ENCODE data around the gene NFIB. TPM values are rescaled to one million over a fixed set of nuclear protein-coding genes. Genes with fewer than 3 reads are reported as not detected.

The NFIB gene
- total and polyA plus RNA-seq, 2 of the 13 experiments (the other 11 are each of a cell fraction or from before 2014, with no cell fraction given): 0.98 to 4.6 TPM

GRCh38 chr9:14218253-14218652 lies 95.7 kb downstream of the NFIB start:
- no peaks in the 10 kb centered on the region for H3K27me3 ChIP-seq (ENCODE audit: control insufficient read depth in 1 of 2, insufficient read depth in 2 of 2, low read length in 2 of 2)
- no peaks in the 10 kb centered on the region for H3K79me2 ChIP-seq (ENCODE audit: insufficient read depth, low read length)
- H3K9me3 ChIP-seq (ENCODE audit: low read length): no peaks in the 10 kb centered on the region
- no peaks in the 10 kb centered on the region for H4K20me1 ChIP-seq (ENCODE audit: insufficient read depth, low read length)
- ATAC-seq: no peak
- intact Hi-C loops (cut with micrococcal nuclease; ENCODE audit: unreplicated experiment): no loop called here
- in situ Hi-C loops (cut with HindIII; ENCODE audit: extremely low pct_ligation_motif_present, low pct_unique_long_range_greater_than_20kb): no loop called here
- H3K4me2 ChIP-seq (ENCODE audit: low read depth, low read length): no peak overlapping the region
- no peak overlapping the region for H3K9ac ChIP-seq (ENCODE audit: insufficient read depth, low read depth, low read length)
- 36% methylated on average over 1 of the region's 1 CpG for WGBS (ENCODE audit: low lambda C conversion rate)
- no TSS peak for BruUV-seq (replicated peaks)
- H3K4me3 ChIP-seq (replicated peaks in 1 of 3; ENCODE audit: insufficient read depth in 1 of 3, low read depth in 2 of 3, low read length in 3 of 3): no peak overlapping the region
- peaks cover 7% of the 10 kb centered on the region for H3K4me1 ChIP-seq (ENCODE audit: insufficient read depth, low read length)
- no peak for FAIRE-seq
- DNase-seq (ENCODE audit: low spot score): no peak
- no peaks in the 10 kb centered on the region for H3K36me3 ChIP-seq (replicated peaks in 1 of 2; ENCODE audit: control insufficient read depth in 1 of 2, insufficient read depth in 2 of 2, low read length in 2 of 2)
- ChIA-PET POLR2A (no interaction called here), CTCF (ENCODE audit: low intra/inter-chr PET ratio, low total read pairs) (no interaction called here)
- no peak overlapping the region for H2AFZ ChIP-seq (ENCODE audit: low read length)
- no peak overlapping the region for H3K27ac ChIP-seq (ENCODE audit: extremely low read length, insufficient read depth, low read length)
- TF ChIP-seq CSRNP2 (CRISPR knock-in tag; conservative IDR thresholded peaks at IDR 0.05; ENCODE audit: low read depth) (no peak), ONECUT2 (CRISPR knock-in tag; IDR thresholded peaks at IDR 0.05) (no peak), DMTF1 (CRISPR knock-in tag; IDR thresholded peaks at IDR 0.05) (no peak), PHB2 (IDR thresholded peaks at IDR 0.05; ENCODE audit: partially characterized antibody) (no peak), MED1 (CRISPR knock-in tag; IDR thresholded peaks at IDR 0.05) (no peak), ZNF577 (CRISPR knock-in tag; IDR thresholded peaks at IDR 0.05; ENCODE audit: borderline replicate concordance, low read depth) (no peak), ZNF800 (CRISPR knock-in tag; IDR thresholded peaks at IDR 0.05) (no peak), STAT6 (CRISPR knock-in tag; IDR thresholded peaks at IDR 0.05; ENCODE audit: borderline replicate concordance) (no peak), SNAPC4 (CRISPR knock-in tag; IDR thresholded peaks at IDR 0.05) (no peak), ZNF367 (CRISPR knock-in tag; IDR thresholded peaks at IDR 0.05; ENCODE audit: borderline replicate concordance) (no peak), ZNF33A (CRISPR knock-in tag; IDR thresholded peaks at IDR 0.05; ENCODE audit: borderline replicate concordance) (no peak)

Measured in HepG2 (cell line).